BJ (cell line): ENCODE measurements around the gene CDAN1. TPM values are rescaled to one million over a fixed set of nuclear protein-coding genes. Genes with fewer than 3 reads are reported as not detected.
"Not testable (repeated sequence)": the region's sequence is repeated elsewhere in the genome, so short reads cannot be mapped to it uniquely, and the experiment has no call there.

ENCODE experiments used
- CTCF ChIA-PET: fragments of 350-600 bp; formaldehyde crosslinking; extraction: SDS; loops from one replicate; lab custom pipeline; 2021; ENCODE audit warnings: antibody characterized with exemption, inconsistent platforms; lab: Yijun Ruan, JAX
- POLR2A ChIA-PET: fragments of 300-600 bp; sonication (Branson Sonifier 250); formaldehyde crosslinking; extraction: SDS; loops from one replicate; lab custom pipeline; 2021; ENCODE audit warnings: antibody characterized with exemption; lab: Charles Lee
- DNase-seq: peaks from one replicate; pipeline ENCODE4 v3.0.0-alpha.2; 2011; ENCODE audit warnings: low read depth
- H3K27me3 ChIP-seq: 2 replicates; pipeline ENCODE4 v1.6.0; 2011; ENCODE audit warnings: low read length; ENCODE audit not compliant: control insufficient read depth, insufficient read depth
- H3K36me3 ChIP-seq: 2 replicates; pipeline ENCODE4 v1.5.1; 2011; ENCODE audit warnings: low read length; ENCODE audit not compliant: control insufficient read depth, insufficient read depth
- H3K4me3 ChIP-seq: 2 replicates; pipeline ENCODE4 v1.5.1; 2011; ENCODE audit warnings: low read depth, mild to moderate bottlenecking, control low read depth, low read length
- CTCF ChIP-seq: IDR thresholded peaks from 2 replicates; pipeline ENCODE4 v1.5.1; 2011; ENCODE audit warnings: low read depth, mild to moderate bottlenecking, control low read depth, inconsistent platforms, low read length, moderate library complexity; ENCODE audit not compliant: insufficient read depth
- polyA plus RNA-seq: library from polyadenylated mRNA; depleted of rRNA; stranded (reverse); fragments of >200 nt; gene quantifications from 2 replicates; pipeline ENCODE4 v1.2.3, GENCODE V29; 2011

The CDAN1 gene
- polyA plus RNA-seq, 1 experiment, result 4.3 TPM

GRCh38 chr15:42775416-42775815 is 38.5 kb upstream of the CDAN1 start:
- TF ChIP-seq CTCF, result no peak
- POLR2A ChIA-PET, result no interaction called here
- CTCF ChIA-PET, result interaction anchor here (0.8 to 1.4 kb wide), 3 partner anchors 8 to 152 kb away, joined by 3 to 4 read pairs (median 3); no protein-coding TSS in a partner anchor
- Histone ChIP-seq H3K36me3 (peaks cover 1% of the 10 kb centered on the region), H3K4me3 (no peak overlapping the region), H3K27me3 (no peaks in the 10 kb centered on the region)
- no peak for DNase-seq

DNA sequence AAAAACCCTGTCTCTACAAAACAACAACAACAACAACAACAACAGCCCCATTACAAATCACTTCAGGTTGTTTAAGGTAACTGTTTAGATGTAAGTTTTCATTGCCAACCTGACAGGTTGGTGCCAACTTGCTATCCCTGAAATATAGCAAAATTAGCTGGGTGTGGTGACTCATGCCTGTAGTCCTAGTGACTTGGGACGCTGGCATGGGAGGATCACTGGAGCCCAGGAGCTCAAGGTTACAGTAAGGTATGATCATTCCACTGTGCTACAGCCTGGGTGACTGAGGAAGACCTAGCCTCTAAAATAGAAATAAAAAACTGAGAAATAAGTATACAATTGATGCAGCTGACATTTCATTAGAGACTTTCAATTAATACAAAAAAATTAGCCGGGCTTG is 36.0 kb upstream of the CDAN1 start:
- DNase-seq, result no peak
- CTCF ChIA-PET, result no interaction called here
- no peak for TF ChIP-seq CTCF

DNA sequence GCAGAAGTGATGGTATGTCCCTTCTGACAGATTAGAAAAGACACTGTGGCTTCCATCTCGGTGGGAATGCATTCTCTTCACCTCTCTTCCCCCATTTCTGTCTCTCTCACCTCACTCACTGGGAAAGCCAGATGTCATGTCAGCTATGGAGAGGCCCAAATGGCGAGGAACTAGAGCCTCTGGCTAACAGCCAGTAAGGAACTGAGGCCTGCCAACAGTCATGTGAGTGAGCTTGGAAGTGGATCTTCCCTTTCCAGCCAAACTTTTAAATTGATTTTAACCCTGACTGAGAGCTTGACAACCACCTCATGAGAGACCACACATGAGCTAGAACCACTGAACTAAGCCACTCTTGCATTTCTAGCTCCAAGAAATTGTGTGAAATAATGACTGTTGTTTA is 35.2 kb upstream of the CDAN1 start:
- DNase-seq, result no peak
- CTCF ChIA-PET, result no interaction called here
- POLR2A ChIA-PET, result no interaction called here

More for the DNA sequence above, 36.0 kb upstream of the CDAN1 start:
- H3K27me3 ChIP-seq, result no peaks in the 10 kb centered on the region
- H3K36me3 ChIP-seq, result peaks cover 1% of the 10 kb centered on the region
- POLR2A ChIA-PET, result no interaction called here
- no peak overlapping the region for H3K4me3 ChIP-seq

DNA sequence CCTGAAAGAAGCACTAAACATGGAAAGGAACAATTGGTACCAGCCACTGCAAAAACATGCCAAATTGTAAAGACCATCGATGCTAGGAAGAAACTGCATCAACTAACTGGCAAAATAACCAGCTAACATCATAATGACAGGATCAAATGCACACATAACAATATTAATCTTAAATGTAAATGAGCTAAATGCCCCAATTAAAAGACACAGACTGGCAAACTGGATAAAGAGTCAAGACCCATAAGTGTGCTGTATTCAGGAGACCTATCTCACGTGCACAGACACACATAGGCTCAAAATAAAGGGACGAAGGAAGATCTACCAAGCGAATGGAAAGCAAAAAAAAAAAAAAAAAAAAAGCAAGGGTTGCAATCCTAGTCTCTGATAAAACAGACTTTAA is 29.2 kb upstream of the CDAN1 start:
- H3K4me3 ChIP-seq, POLR2A ChIA-PET, DNase-seq, CTCF ChIA-PET, H3K27me3 ChIP-seq, H3K36me3 ChIP-seq: not testable (repeated sequence)

More for the DNA sequence above, 35.2 kb upstream of the CDAN1 start:
- Histone ChIP-seq H3K4me3 (no peak overlapping the region), H3K36me3 (no peaks in the 10 kb centered on the region), H3K27me3 (no peaks in the 10 kb centered on the region)
- TF ChIP-seq CTCF, result no peak

DNA sequence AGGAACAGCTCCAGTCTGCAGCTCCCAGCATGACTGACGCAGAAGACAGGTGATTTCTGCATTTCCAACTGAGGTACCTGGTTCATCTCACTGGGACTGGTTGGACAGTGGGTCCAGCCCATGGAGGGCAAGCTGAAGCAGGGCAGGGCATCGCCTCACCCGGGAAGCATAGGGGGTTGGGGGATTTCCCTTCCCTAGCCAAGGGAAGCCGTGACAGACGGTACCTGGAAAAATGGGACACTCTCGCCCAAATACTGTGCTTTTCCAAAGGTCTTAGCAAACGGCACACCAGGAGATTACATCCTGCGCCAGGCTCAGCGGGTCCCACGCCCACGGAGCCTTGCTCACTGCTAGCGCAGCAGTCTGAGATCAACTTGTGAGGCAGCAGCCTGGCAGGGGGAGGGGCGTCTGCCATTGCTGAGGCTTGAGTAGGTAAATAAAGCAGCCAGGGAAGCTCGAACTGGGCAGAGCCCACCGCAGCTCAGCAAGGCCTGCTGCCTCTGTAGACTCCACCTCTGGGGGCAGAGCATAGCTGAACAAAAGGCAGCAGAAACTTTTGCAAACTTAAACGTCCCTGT is 27.3 kb upstream of the CDAN1 start:
- H3K36me3 ChIP-seq, CTCF ChIA-PET, DNase-seq, H3K4me3 ChIP-seq, H3K27me3 ChIP-seq, POLR2A ChIA-PET: not testable (repeated sequence)

DNA sequence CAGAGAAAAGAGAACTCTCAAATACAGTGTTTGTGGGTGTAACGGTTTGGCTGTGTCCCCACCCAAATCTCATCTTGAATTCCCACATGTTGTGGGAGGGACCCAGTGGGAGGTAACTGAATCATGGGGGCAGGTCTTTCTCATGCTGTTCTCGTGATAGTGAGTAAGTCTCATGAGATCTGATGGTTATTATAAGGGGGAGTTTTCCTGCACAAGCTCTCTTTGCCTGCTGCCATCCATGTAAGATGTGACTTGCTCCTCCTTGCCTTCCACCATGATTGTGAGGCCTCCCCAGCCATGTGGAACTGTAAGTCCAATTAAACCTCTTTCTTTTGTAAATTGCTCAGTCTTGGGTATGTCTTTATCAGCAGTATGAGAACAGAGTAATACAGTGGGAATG is 24.9 kb upstream of the CDAN1 start:
- CTCF ChIA-PET, POLR2A ChIA-PET, H3K36me3 ChIP-seq, H3K4me3 ChIP-seq, DNase-seq, H3K27me3 ChIP-seq: not testable (repeated sequence)

DNA sequence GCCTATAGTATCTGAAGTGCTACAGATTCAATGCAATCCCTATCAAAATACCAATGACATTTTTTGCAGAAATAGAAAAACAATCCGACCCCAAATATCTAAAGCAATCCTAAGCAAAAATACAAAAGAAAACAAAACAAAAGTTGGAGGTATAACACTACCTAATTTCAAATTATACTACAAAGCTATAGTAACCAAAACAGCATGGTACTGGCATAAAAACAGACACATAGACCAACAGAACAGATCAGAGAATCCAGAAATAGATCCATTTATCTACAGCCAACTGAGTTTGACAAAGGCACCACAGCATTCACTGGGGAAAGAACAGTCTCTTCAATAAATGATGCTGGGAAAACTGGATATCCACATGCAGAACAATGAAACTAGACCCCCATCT is 23.8 kb upstream of the CDAN1 start:
- DNase-seq, result no peak
- ChIA-PET CTCF (no interaction called here), POLR2A (no interaction called here)
- no peaks in the 10 kb centered on the region for H3K27me3 ChIP-seq
- no peak for TF ChIP-seq CTCF
- H3K36me3 ChIP-seq, result no peaks in the 10 kb centered on the region
- H3K4me3 ChIP-seq, result no peak overlapping the region
